Esophagus squamous epithelium (tissue), 5 donors: ENCODE data around the gene PRDX5. TPM values are rescaled to one million over a fixed set of nuclear protein-coding genes. Genes with fewer than 3 reads are reported as not detected.
A peak's percentile ranks its signal among the peaks of the same experiment; 100 is the strongest.

Source experiments
- DNase-seq: peaks from one replicate; lab custom pipeline; 2025; lab: John Stamatoyannopoulos, UW
- H3K27ac ChIP-seq, 4 donors: fragments of 200-600 bp; sonication (generic); one replicate each; pipeline ENCODE4 v1.5.1; 2016 to 2019; ENCODE audit warnings: mild to moderate bottlenecking in 1 of 4
- H3K27me3 ChIP-seq, 4 donors: fragments of 200-600 bp; sonication (generic); 1 replicate in 3 of 4; 2 replicates in 1 of 4; pipeline versions ENCODE4 v1.5.1 to v1.6.0; 2017 to 2021; ENCODE audit warnings: antibody characterized with exemption in 1 of 4
- H3K36me3 ChIP-seq, 3 donors: fragments of 200-600 bp; sonication (generic); one replicate each; pipeline ENCODE4 v1.5.1; 2016 to 2019
- H3K4me1 ChIP-seq, 3 donors: fragments of 200-600 bp; sonication (generic); one replicate each; pipeline ENCODE4 v1.5.1; 2017 to 2019
- H3K4me3 ChIP-seq, 4 donors: fragments of 200-600 bp; sonication (generic); 1 replicate in 3 of 4; 2 replicates in 1 of 4; pipeline ENCODE4 v1.5.1; 2016 to 2019; ENCODE audit warnings: mild to moderate bottlenecking in 2 of 4, moderate library complexity in 1 of 4
- H3K9me3 ChIP-seq, 3 donors: fragments of 200-600 bp; sonication (generic); one replicate each; pipeline ENCODE4 v1.5.1; 2016 to 2019
- POLR2A ChIP-seq, 4 donors: fragments of 450-650 bp; IDR thresholded peaks; one replicate each; pipeline ENCODE4 v1.6.1; 2017; ENCODE audit warnings: antibody characterized with exemption in 4 of 4, mild to moderate bottlenecking in 4 of 4, moderate library complexity in 3 of 4
- WGBS, 2 donors: methylation state at CpG; one replicate each; pipeline ENCODE4 v1.1.5; 2018; 5-methylcytosine and 5-hydroxymethylcytosine counted together
- intact Hi-C: fragments of 100-400 bp; cut with DNase I; formaldehyde crosslinking; loops from one replicate; pipeline ENCODE4 v1.15.0; 2022
- total RNA-seq, 4 donors: library from RNA; depleted of rRNA; stranded (reverse); fragments of >200 nt; gene quantifications; one replicate each; pipeline ENCODE4 v1.1.0, GENCODE V29; 2016
- TF ChIP-seq, protein P1 (sequence below), 6 experiments: fragments of 450-650 bp in 4 of 6; fragments of 200-600 bp in 2 of 6; sonication (generic) in 2 of 6; IDR thresholded peaks; one replicate each; pipeline ENCODE4 v1.5.1; 2016 to 2019; ENCODE audit warnings: antibody characterized with exemption in 6 of 6, mild to moderate bottlenecking in 4 of 6, moderate library complexity in 4 of 6
- donor health status: DM: yes; HTN: yes; CAD: no.

PRDX5 gene
- total RNA-seq, 4 donors from 2014 or later: 309 to 602 (median 476) TPM

GRCh38 chr11:64357446-64357845, 39.5 kb downstream of the PRDX5 start:
- TF ChIP-seq, protein P1, sequence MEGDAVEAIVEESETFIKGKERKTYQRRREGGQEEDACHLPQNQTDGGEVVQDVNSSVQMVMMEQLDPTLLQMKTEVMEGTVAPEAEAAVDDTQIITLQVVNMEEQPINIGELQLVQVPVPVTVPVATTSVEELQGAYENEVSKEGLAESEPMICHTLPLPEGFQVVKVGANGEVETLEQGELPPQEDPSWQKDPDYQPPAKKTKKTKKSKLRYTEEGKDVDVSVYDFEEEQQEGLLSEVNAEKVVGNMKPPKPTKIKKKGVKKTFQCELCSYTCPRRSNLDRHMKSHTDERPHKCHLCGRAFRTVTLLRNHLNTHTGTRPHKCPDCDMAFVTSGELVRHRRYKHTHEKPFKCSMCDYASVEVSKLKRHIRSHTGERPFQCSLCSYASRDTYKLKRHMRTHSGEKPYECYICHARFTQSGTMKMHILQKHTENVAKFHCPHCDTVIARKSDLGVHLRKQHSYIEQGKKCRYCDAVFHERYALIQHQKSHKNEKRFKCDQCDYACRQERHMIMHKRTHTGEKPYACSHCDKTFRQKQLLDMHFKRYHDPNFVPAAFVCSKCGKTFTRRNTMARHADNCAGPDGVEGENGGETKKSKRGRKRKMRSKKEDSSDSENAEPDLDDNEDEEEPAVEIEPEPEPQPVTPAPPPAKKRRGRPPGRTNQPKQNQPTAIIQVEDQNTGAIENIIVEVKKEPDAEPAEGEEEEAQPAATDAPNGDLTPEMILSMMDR (IDR thresholded peaks at IDR 0.05): no peak
- no peak for TF ChIP-seq POLR2A (IDR thresholded peaks at IDR 0.05)
- DNase-seq: no peak
- H3K9me3 ChIP-seq: no peaks in the 10 kb centered on the region
- peak overlapping the region in 3 of 4 donors; percentile 89 to 93 (median 90) for H3K27ac ChIP-seq
- peaks cover 8 to 25% (median 12%) of the 10 kb centered on the region in 3 donors for H3K36me3 ChIP-seq
- peaks cover 28 to 54% (median 34%) of the 10 kb centered on the region in 3 donors for H3K4me1 ChIP-seq
- intact Hi-C loops: no loop called here
- H3K4me3 ChIP-seq: no peak overlapping the region
- H3K27me3 ChIP-seq: no peaks in the 10 kb centered on the region
- no CpG with 5 or more reads among the region's 6 CpGs for WGBS, 2 donors

DNA sequence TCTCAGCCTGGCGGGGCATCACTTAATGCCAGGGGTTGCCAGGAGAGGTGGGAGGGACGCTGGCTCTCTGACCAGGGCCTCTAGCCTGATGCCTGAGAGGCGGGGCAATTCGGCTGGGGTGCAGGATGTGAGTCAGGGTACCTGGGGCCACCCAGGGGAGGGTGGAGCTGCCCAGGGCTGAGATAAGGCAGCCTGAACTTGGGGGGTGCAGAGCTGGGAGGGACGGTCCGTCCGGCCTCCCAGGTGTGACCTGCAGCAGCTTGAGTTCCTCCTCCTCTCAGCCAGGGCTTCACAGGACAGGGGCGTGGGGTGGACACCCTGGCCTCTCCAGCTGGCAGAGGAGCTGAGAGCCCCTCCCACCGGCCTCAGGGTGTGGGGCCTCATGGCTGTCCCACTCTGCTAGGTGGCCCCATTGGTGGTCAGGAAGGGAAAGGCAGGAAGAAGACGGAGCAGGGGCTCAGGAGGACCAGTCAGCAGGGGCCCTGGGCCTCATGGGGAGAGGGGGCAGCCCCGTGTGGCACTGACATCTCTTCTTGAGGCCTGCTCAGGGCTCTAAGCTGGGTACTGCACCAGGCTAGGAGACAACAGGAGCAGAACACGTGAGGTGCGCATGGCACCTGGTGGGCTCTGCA, 40.1 kb downstream of the PRDX5 start:
- peak overlapping the region; percentile 89 to 93 (median 90) for H3K27ac ChIP-seq
- TF ChIP-seq, protein P1 (IDR thresholded peaks at IDR 0.05): no peak
- no peak for TF ChIP-seq POLR2A (IDR thresholded peaks at IDR 0.05)
- peaks cover 10 to 31% (median 16%) of the 10 kb centered on the region in 3 donors for H3K36me3 ChIP-seq
- WGBS, 2 donors: 0% methylated on average over 1 of the region's 13 CpGs
- H3K27me3 ChIP-seq: no peaks in the 10 kb centered on the region
- DNase-seq: no peak
- intact Hi-C loops: no loop called here
- peak overlapping the region; percentile 67 to 97 (median 88) for H3K4me3 ChIP-seq
- peaks cover 28 to 54% (median 34%) of the 10 kb centered on the region in 3 donors for H3K4me1 ChIP-seq
- no peaks in the 10 kb centered on the region for H3K9me3 ChIP-seq

GRCh38 chr11:64358536-64358906, 40.6 kb downstream of the PRDX5 start:
- peaks cover 28 to 54% (median 34%) of the 10 kb centered on the region in 3 donors for H3K4me1 ChIP-seq
- no CpG with 5 or more reads among the region's 7 CpGs for WGBS, 2 donors
- DNase-seq: no peak
- TF ChIP-seq, protein P1 (IDR thresholded peaks at IDR 0.05): no peak
- TF ChIP-seq POLR2A (IDR thresholded peaks at IDR 0.05): no peak
- H3K9me3 ChIP-seq: no peaks in the 10 kb centered on the region
- peaks cover 11 to 36% (median 21%) of the 10 kb centered on the region in 3 donors for H3K36me3 ChIP-seq
- no peaks in the 10 kb centered on the region for H3K27me3 ChIP-seq
- intact Hi-C loops: no loop called here
- peak overlapping the region; percentile 89 to 93 (median 90) for H3K27ac ChIP-seq
- H3K4me3 ChIP-seq: peak overlapping the region; percentile 67 to 97 (median 88)

- intact Hi-C loops: no loop called here
- peaks cover 28 to 54% (median 34%) of the 10 kb centered on the region in 3 donors for H3K4me1 ChIP-seq
- no peak for DNase-seq
- peak within 1 kb of the TSS; percentile 89 to 93 (median 90) for H3K27ac ChIP-seq
- TF ChIP-seq, protein P1 (IDR thresholded peaks at IDR 0.05): peak in 2 of 6 experiments; percentile 6 to 12
- TF ChIP-seq POLR2A (IDR thresholded peaks at IDR 0.05): peak in 2 of 4 donors; percentile 54 to 67
- H3K4me3 ChIP-seq: peak within 1 kb of the TSS; percentile 67 to 97 (median 88)
- H3K9me3 ChIP-seq: no peaks in the 10 kb centered on the region
- no peaks in the 10 kb centered on the region for H3K27me3 ChIP-seq
- peaks cover 11 to 41% (median 22%) of the 10 kb centered on the region in 3 donors for H3K36me3 ChIP-seq
- 0% methylated on average over 6 to 10 of the region's 70 CpGs for WGBS, 2 donors
Measured at GRCh38 chr11:64358907-64359711, 41.2 kb downstream of the PRDX5 start, which contains the start of gene RPS6KA4. RPS6KA4 (plus strand) TSS chr11:64359162; CDS start chr11:64359236, 74 bp downstream.
